DOHH2 (cell line): ENCODE data around the gene PDE4D.

Experiments used
- H3F3A ChIP-seq: fragments of 200-600 bp; sonication (generic), shearing (Covaris generic); 2 replicates; pipeline ENCODE4 v1.6.0; 2016; ENCODE audit warnings: antibody characterized with exemption, mild to moderate bottlenecking; ENCODE audit not compliant: control insufficient read depth, insufficient read depth
- H3K27ac ChIP-seq: fragments of 200-600 bp; sonication (generic); 2 replicates; pipeline ENCODE4 v1.5.1; 2014; ENCODE audit warnings: low read depth, mild to moderate bottlenecking, low read length, moderate library complexity
- H3K27me3 ChIP-seq: fragments of 200-600 bp; sonication (generic); 2 replicates; pipeline ENCODE4 v1.6.1; 2014; ENCODE audit warnings: mild to moderate bottlenecking, low read length, mixed read lengths; ENCODE audit not compliant: control insufficient read depth
- H3K36me3 ChIP-seq: fragments of 200-600 bp; sonication (generic); 2 replicates; pipeline ENCODE4 v1.6.1; 2014; ENCODE audit warnings: mild to moderate bottlenecking, low read length, moderate library complexity, mixed read lengths; ENCODE audit not compliant: control insufficient read depth
- H3K4me1 ChIP-seq: fragments of 200-600 bp; sonication (generic); 2 replicates; pipeline ENCODE4 v1.6.1; 2014; ENCODE audit warnings: mild to moderate bottlenecking, low read length, mixed read lengths; ENCODE audit not compliant: control insufficient read depth
- H3K4me2 ChIP-seq: fragments of 200-600 bp; sonication (generic); 2 replicates; pipeline ENCODE4 v1.6.0; 2014; ENCODE audit warnings: mild to moderate bottlenecking, low read length, moderate library complexity
- H3K4me3 ChIP-seq: fragments of 200-600 bp; sonication (generic); 2 replicates; pipeline ENCODE4 v1.5.1; 2014; ENCODE audit warnings: mild to moderate bottlenecking, low read length, mixed read lengths
- H3K79me2 ChIP-seq: fragments of 200-600 bp; sonication (generic); 2 replicates; pipeline ENCODE4 v1.6.1; 2014; ENCODE audit warnings: mild to moderate bottlenecking, low read length, mixed read lengths; ENCODE audit not compliant: control insufficient read depth
- H3K9me2 ChIP-seq: fragments of 200-600 bp; sonication (generic); replicated peaks from 2 replicates; pipeline ENCODE4 v1.6.1; 2014; ENCODE audit warnings: mild to moderate bottlenecking, low read length, mixed read lengths; ENCODE audit not compliant: control insufficient read depth
- H3K9me3 ChIP-seq: fragments of 200-600 bp; sonication (generic); 2 replicates; pipeline ENCODE4 v1.6.1; 2014; ENCODE audit warnings: antibody characterized with exemption, low read length, mixed read lengths; ENCODE audit not compliant: control insufficient read depth, insufficient read depth
- H4K20me1 ChIP-seq: fragments of 200-600 bp; sonication (generic); 2 replicates; pipeline ENCODE4 v1.6.0; 2014; ENCODE audit warnings: low read depth, mild to moderate bottlenecking, antibody characterized with exemption, low read length, moderate library complexity; ENCODE audit not compliant: control insufficient read depth, insufficient read depth
- EZH2phosphoT487 ChIP-seq: fragments of 200-600 bp; sonication (generic); IDR thresholded peaks from 2 replicates; pipeline ENCODE4 v1.6.1; 2017; ENCODE audit warnings: borderline replicate concordance, mild to moderate bottlenecking, antibody characterized with exemption, low read length, moderate library complexity, mixed read lengths
- TF ChIP-seq, protein P1 (sequence below): fragments of 200-600 bp; sonication (generic); IDR thresholded peaks from one replicate; pipeline ENCODE4 v1.5.1; 2014; ENCODE audit warnings: antibody characterized with exemption, mild to moderate bottlenecking, low read depth, low read length; ENCODE audit not compliant: poor library complexity, severe bottlenecking

PDE4D gene

GRCh38 chr5:59583810-59584562, 309.5 kb downstream of the PDE4D start:
- H3K9me2 ChIP-seq, result no peaks in the 10 kb centered on the region
- no peaks in the 10 kb centered on the region for H4K20me1 ChIP-seq
- H3K27me3 ChIP-seq, result no peaks in the 10 kb centered on the region
- H3K4me3 ChIP-seq, result no peak overlapping the region
- no peaks in the 10 kb centered on the region for H3F3A ChIP-seq
- H3K27ac ChIP-seq, result no peak overlapping the region
- TF ChIP-seq, protein P1, sequence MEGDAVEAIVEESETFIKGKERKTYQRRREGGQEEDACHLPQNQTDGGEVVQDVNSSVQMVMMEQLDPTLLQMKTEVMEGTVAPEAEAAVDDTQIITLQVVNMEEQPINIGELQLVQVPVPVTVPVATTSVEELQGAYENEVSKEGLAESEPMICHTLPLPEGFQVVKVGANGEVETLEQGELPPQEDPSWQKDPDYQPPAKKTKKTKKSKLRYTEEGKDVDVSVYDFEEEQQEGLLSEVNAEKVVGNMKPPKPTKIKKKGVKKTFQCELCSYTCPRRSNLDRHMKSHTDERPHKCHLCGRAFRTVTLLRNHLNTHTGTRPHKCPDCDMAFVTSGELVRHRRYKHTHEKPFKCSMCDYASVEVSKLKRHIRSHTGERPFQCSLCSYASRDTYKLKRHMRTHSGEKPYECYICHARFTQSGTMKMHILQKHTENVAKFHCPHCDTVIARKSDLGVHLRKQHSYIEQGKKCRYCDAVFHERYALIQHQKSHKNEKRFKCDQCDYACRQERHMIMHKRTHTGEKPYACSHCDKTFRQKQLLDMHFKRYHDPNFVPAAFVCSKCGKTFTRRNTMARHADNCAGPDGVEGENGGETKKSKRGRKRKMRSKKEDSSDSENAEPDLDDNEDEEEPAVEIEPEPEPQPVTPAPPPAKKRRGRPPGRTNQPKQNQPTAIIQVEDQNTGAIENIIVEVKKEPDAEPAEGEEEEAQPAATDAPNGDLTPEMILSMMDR, result no peak
- no peak for TF ChIP-seq EZH2phosphoT487
- H3K79me2 ChIP-seq, result no peaks in the 10 kb centered on the region
- no peaks in the 10 kb centered on the region for H3K4me1 ChIP-seq
- no peaks in the 10 kb centered on the region for H3K36me3 ChIP-seq
- H3K4me2 ChIP-seq, result no peak overlapping the region
- no peaks in the 10 kb centered on the region for H3K9me3 ChIP-seq

DNA sequence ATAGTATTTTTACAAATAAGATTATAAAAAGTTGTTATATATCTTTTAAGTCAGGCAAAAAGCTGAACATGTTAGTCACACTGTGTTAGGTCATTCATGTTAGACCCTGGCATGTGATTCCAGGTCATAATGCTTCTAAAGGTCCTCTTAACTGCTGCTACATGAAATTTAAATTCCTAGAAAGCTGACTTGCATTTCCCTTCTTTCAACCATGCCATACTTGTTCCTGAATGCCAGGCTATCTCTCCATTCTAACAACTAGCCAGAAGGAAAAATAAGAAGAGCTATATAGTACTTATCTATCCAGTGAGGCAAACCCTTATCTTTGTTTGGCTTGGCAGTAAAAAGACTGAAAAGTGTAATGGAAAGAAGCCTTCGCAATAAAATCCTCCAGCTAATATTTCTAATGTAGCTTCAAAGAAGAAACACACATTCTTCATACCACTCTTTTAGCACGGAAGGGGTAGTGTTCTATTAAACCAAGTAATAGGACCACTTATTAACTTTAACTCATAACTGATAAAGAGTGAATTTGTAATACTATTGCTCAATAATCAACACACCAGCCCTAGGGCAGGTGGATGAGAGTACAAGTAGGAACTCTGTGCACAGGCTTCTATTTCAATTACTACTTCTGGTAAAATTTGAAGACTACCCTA, 310.2 kb downstream of the PDE4D start:
- no peak overlapping the region for H3K4me2 ChIP-seq
- H3K27me3 ChIP-seq, result no peaks in the 10 kb centered on the region; the same call in 1 of the 2 replicates
- no peaks in the 10 kb centered on the region for H3K36me3 ChIP-seq
- H3K27ac ChIP-seq, result no peak overlapping the region
- H3K79me2 ChIP-seq, result no peaks in the 10 kb centered on the region
- no peaks in the 10 kb centered on the region for H3K4me1 ChIP-seq
- no peaks in the 10 kb centered on the region for H3K9me3 ChIP-seq
- no peak overlapping the region for H3K4me3 ChIP-seq
- TF ChIP-seq, protein P1, result no peak
- no peak for TF ChIP-seq EZH2phosphoT487
- H3K9me2 ChIP-seq, result no peaks in the 10 kb centered on the region
- H3F3A ChIP-seq, result no peaks in the 10 kb centered on the region
- H4K20me1 ChIP-seq, result no peaks in the 10 kb centered on the region

DNA sequence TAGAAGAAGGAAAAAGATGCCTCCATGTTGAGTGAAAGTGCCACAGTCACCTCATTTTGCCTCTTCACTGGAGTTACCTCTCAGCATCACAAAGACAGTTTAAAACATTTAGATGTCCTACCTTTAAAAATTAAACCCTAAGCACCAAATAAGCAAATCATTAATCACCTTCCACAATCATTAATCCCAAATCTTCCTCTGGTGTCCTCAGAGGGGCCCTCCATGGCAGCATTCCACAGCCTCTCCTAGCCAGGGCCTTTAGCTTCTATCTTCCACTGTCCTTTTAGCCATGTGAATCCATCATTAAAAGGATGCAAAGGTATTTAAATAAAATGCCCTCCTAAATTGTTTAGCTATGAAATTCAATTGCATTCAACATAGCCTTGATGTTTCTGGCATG, 310.8 kb downstream of the PDE4D start:
- Histone ChIP-seq H3K79me2 (no peaks in the 10 kb centered on the region), H3K4me1 (no peaks in the 10 kb centered on the region)
- TF ChIP-seq, protein P1, result no peak
- TF ChIP-seq EZH2phosphoT487, result no peak

More for the DNA sequence above, 310.8 kb downstream of the PDE4D start:
- H3K4me3 ChIP-seq, result no peak overlapping the region
- no peak overlapping the region for H3K27ac ChIP-seq
- no peaks in the 10 kb centered on the region; the same call in 1 of the 2 replicates for H3K27me3 ChIP-seq
- no peak overlapping the region for H3K4me2 ChIP-seq
- H3K36me3 ChIP-seq, result no peaks in the 10 kb centered on the region
- no peaks in the 10 kb centered on the region for H3K9me2 ChIP-seq
- no peaks in the 10 kb centered on the region for H3K9me3 ChIP-seq
- H3F3A ChIP-seq, result no peaks in the 10 kb centered on the region
- no peaks in the 10 kb centered on the region for H4K20me1 ChIP-seq
